ENCODE data around the gene TESK2.

DNA sequence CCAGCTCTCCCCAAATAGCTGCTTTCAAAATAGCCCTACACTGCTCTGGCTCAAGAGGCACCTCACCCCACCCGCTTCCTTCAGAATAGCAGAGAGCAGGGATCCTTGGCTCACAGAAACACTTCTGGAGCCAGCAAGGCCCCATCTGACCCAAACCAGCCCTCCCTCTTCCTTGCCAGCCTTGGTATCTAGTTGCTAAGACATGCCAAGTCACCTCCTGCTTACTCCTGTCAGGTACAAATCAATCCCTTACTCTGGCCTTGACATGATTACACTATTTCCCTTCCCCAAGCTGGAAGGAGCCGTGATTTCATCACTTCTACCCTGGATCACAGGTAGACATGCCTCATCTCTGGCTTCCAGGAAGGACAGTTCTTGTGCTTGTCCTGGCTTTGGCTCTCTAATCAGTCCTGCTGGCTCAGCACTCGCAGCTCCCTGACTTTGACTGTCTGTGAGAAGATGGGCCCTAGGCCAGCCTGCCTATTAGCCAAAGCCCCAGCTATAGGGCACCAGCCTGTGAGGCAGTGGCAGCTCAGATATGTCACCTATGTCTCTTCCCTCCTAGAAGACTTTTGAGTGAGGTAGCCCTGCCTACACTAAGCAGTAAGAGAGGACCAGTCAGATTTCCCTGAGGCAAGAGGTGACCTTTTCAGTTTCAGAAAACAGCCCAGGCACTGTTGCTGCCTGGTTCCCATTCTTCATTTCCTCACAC is 141.8 kb downstream of the TESK2 start:
- TF ChIP-seq GATA3 (IDR thresholded peaks at IDR 0.05; ENCODE audit: low read depth, low read length): no peak
- TF ChIP-seq GATA2 (IDR thresholded peaks at IDR 0.05; ENCODE audit: low read depth, low read length): no peak

Measured in SH-SY5Y (cell line).